Measurements from ENCODE around the gene ARPP21.

ARPP21 gene

GRCh38 chr3:35643495-35643894 is 4.2 kb downstream of the ARPP21 start:
- no peak for DNase-seq

- no peak for DNase-seq
These were observed 5.1 kb downstream of the ARPP21 start for GRCh38 chr3:35644451-35644850.

GRCh38 chr3:35645189-35645588 is 5.9 kb downstream of the ARPP21 start:
- DNase-seq = no peak

- no peak for DNase-seq
These were observed 6.8 kb downstream of the ARPP21 start for GRCh38 chr3:35646081-35646480.

- no peak for DNase-seq
These were observed 8.1 kb downstream of the ARPP21 start for GRCh38 chr3:35647461-35647860.

GRCh38 chr3:35648347-35648746 is 9.0 kb downstream of the ARPP21 start:
- DNase-seq = no peak

- DNase-seq = no peak
These were observed 10.1 kb downstream of the ARPP21 start for GRCh38 chr3:35649405-35649804.

- DNase-seq = no peak
These were observed 12.1 kb downstream of the ARPP21 start for GRCh38 chr3:35651426-35651825.

GRCh38 chr3:35651851-35652250 is 12.5 kb downstream of the ARPP21 start:
- no peak for DNase-seq

- DNase-seq = no peak
These were observed 14.0 kb downstream of the ARPP21 start for GRCh38 chr3:35653347-35653746.

- no peak for DNase-seq
These were observed 15.2 kb downstream of the ARPP21 start for GRCh38 chr3:35654476-35654875.

- no peak for DNase-seq
These were observed 19.4 kb downstream of the ARPP21 start for GRCh38 chr3:35658686-35659085.

- DNase-seq = no peak
These were observed 20.4 kb downstream of the ARPP21 start for GRCh38 chr3:35659768-35660167.

GRCh38 chr3:35663471-35663870 is 24.1 kb downstream of the ARPP21 start:
- no peak for DNase-seq

- DNase-seq = no peak
These were observed 25.2 kb downstream of the ARPP21 start for GRCh38 chr3:35664460-35664919.

- no peak for DNase-seq
These were observed 26.2 kb downstream of the ARPP21 start for GRCh38 chr3:35665390-35666055.

- no peak for DNase-seq
These were observed 27.6 kb downstream of the ARPP21 start for GRCh38 chr3:35666888-35667287.

- no peak for DNase-seq
These were observed 31.2 kb downstream of the ARPP21 start for GRCh38 chr3:35670408-35670965.

- DNase-seq = no peak
These were observed 32.2 kb downstream of the ARPP21 start for GRCh38 chr3:35671483-35671882.

- DNase-seq = no peak
These were observed 33.7 kb downstream of the ARPP21 start for GRCh38 chr3:35673017-35673416.

- no peak for DNase-seq
These were observed 35.3 kb downstream of the ARPP21 start for GRCh38 chr3:35674451-35675109.

GRCh38 chr3:35675206-35675605 is 35.9 kb downstream of the ARPP21 start:
- DNase-seq = no peak

- DNase-seq = no peak
These were observed 36.3 kb downstream of the ARPP21 start for GRCh38 chr3:35675621-35676020.

GRCh38 chr3:35677797-35678196 is 38.5 kb downstream of the ARPP21 start:
- DNase-seq = no peak

Measured in GDM1 (cell line).